Uterus (tissue), 2 donors: ENCODE results near the gene TMEM187.

ENCODE experiments used
- CTCF ChIP-seq, 4 experiments: fragments of 200-600 bp in 2 of 4; fragments of 450-650 bp in 2 of 4; sonication (generic) in 2 of 4; IDR thresholded peaks; one replicate each; pipeline ENCODE4 v1.5.1; 2016 to 2019; ENCODE audit warnings: antibody characterized with exemption in 4 of 4, mild to moderate bottlenecking in 2 of 4, moderate library complexity in 1 of 4
- POLR2A ChIP-seq, 2 donors: fragments of 450-650 bp; IDR thresholded peaks; one replicate each; pipeline ENCODE4 v1.6.1; 2016; ENCODE audit warnings: antibody characterized with exemption in 2 of 2, mild to moderate bottlenecking in 1 of 2, moderate library complexity in 1 of 2

GRCh38 chrX:153933748-153934147 is 38.8 kb upstream of the TMEM187 start:
- TF ChIP-seq POLR2A (IDR thresholded peaks at IDR 0.05) (no peak), CTCF (IDR thresholded peaks at IDR 0.05) (no peak)
